ENCODE data around the gene KLK8.

GRCh38 chr19:51006406-51006805 lies 5.0 kb upstream of the KLK8 start:
- TF ChIP-seq GATA3 (IDR thresholded peaks at IDR 0.05; ENCODE audit: low read depth, low read length) (no peak), GATA2 (IDR thresholded peaks at IDR 0.05; ENCODE audit: low read depth, low read length) (no peak)

Measured in SH-SY5Y (cell line).